NCI-H345 treated with DMSO at 0.1 percent for 48 hours (cell line): ENCODE data around the gene CARD9.

Experiments
- DNase-seq: peaks from one replicate; lab custom pipeline; 2025; ENCODE audit not compliant: unreplicated experiment; lab: John Stamatoyannopoulos, UW

Gene CARD9

GRCh38 chr9:136349546-136349945 lies 23.9 kb downstream of the CARD9 start:
- DNase-seq = no peak

- no peak for DNase-seq
These were observed 24.8 kb downstream of the CARD9 start for GRCh38 chr9:136348691-136349090.

- no peak for DNase-seq
These were observed 25.8 kb downstream of the CARD9 start for GRCh38 chr9:136347472-136348256.

- DNase-seq = no peak
These were observed 26.5 kb downstream of the CARD9 start for GRCh38 chr9:136346927-136347465.

- no peak for DNase-seq
These were observed 27.4 kb downstream of the CARD9 start for GRCh38 chr9:136346157-136346481.

- no peak for DNase-seq
These were observed 27.9 kb downstream of the CARD9 start for GRCh38 chr9:136345281-136346156.

GRCh38 chr9:136344544-136345280 lies 28.8 kb downstream of the CARD9 start:
- DNase-seq = no peak

- DNase-seq = no peak
These were observed 29.6 kb downstream of the CARD9 start for GRCh38 chr9:136343884-136344269.

GRCh38 chr9:136343121-136343883 lies 30.2 kb downstream of the CARD9 start:
- no peak for DNase-seq

- DNase-seq = no peak
These were observed 31.0 kb downstream of the CARD9 start for GRCh38 chr9:136342181-136343120.

- no peak for DNase-seq
These were observed 31.7 kb downstream of the CARD9 start for GRCh38 chr9:136341769-136342168.

- no peak for DNase-seq
These were observed 32.3 kb downstream of the CARD9 start for GRCh38 chr9:136341042-136341655.

- DNase-seq = no peak
These were observed 33.0 kb downstream of the CARD9 start for GRCh38 chr9:136340356-136341041.

GRCh38 chr9:136339958-136340310 lies 33.5 kb downstream of the CARD9 start:
- no peak for DNase-seq

- DNase-seq = no peak
These were observed 34.1 kb downstream of the CARD9 start for GRCh38 chr9:136339173-136339957.

GRCh38 chr9:136338511-136338910 lies 35.0 kb downstream of the CARD9 start:
- no peak for DNase-seq

GRCh38 chr9:136337416-136338395 lies 35.8 kb downstream of the CARD9 start:
- DNase-seq = no peak
